Measurements from ENCODE around the gene EDA.

EDA gene

DNA sequence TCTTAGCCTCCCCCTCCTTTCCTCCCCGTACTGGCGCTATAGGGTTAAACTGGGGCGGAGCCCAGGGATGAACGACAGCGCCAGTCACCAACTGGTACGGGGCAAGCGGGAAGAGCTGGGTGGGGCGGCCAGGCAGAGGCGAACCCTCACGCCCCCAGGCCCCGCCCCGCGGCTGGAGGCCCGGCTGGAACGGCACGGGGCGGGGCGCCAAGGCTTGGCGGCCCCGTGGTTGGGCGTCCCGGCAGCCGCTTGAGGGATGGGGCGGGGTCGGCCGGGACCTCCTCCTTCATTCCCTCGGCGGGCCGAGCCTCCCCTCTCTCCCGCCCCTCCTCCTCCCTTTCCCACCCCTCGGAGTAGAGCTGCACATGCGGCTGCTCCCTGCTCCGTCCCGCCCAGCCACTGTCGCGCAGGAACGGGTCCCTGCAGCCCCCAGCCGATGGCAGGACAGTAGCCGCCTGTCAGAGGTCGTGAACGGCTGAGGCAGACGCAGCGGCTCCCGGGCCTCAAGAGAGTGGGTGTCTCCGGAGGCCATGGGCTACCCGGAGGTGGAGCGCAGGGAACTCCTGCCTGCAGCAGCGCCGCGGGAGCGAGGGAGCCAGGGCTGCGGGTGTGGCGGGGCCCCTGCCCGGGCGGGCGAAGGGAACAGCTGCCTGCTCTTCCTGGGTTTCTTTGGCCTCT, at the start of gene EDA:
TSS of gene EDA (plus strand) at position 335 of the 678 bp plus-strand sequence.
- DNase-seq (ENCODE audit: low read depth) = no peak

DNA sequence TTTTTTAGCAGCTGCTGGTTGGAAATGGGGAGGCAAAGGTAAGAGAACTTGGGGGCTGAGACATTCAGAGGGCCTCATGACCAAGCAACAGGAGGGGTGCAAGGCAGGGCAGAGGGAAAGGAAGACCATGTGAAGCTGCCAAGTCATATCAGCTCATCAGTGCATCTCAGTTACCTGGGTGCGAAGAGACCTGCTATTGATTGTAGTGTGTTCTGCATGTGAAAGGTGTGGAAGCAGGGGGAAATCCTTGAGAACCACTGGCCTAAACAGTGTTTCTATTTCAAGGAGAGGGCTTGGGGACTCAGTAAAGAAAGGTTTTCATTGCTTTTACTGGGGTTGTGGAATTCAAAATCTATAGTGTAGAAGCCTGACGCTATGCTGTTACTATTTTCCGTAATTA, 47.1 kb upstream of the EDA start:
- no peak for DNase-seq (ENCODE audit: low read depth)

DNA sequence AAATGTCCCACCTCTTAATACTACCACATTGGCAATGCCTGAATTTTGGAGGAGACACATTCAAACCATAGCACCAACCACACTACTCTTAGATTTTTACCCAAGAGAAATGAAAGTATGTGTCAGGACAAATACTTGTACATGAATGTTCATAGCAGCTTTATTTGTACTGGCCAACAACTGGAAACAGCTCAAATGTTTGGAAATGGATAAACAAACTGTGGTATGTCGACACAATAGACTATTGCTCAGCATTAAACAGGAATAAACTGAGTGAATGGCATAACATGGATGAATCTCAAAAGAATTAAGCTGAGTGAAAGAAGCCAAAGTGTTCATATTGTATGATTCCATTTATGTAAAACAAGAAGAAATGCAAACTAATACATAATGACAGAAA, 18.5 kb upstream of the EDA start:
- DNase-seq (ENCODE audit: low read depth) = no peak

DNA sequence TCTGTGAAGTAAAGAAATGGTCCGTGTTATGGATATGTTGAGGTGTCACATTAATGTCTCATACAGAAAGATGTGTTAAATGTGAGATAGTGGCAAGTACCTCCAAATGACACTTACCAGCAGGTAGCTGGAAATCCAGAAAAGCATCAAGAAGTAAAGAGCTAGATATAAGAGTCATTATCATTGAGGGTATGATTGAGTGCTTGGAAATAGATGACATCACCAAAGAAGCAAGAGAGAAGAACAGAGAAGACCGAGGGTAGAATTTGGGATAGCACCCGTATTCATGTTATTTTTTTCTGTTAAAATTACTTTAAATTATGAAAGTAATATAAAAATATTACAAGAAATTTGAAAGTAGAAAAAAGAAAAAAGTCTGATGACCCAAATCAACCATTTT, 15.7 kb upstream of the EDA start:
- DNase-seq (ENCODE audit: low read depth) = no peak

DNA sequence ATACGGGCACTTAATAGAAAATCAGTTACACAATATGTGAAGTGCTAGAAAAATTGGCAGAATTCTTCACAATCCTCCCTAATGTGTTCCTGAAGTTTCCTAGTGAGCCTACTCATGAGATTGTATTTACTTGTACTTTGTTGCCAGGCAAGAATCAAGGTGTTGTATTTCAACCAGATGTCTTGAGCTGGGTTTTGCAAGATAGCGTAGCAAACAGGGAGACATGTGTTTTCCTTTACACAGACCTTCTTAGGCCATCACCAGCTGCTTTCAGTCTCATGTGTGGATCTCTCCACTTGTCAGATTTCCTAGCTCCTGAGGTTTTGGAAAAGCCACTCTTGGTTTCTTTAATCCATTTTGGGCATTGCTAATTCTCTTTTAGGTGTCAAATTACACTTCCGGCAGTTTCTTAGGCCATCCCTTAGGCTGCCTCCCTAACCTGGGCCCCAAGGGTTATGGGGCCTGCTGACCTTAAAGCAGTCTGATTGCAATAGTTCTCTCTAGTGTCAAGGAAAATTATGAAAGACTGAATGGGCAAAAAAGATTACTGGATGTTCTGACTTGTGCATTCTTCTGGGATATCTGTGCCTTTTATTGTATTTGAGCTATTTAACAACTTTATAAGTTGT, 12.2 kb upstream of the EDA start:
- DNase-seq (ENCODE audit: low read depth) = no peak

DNA sequence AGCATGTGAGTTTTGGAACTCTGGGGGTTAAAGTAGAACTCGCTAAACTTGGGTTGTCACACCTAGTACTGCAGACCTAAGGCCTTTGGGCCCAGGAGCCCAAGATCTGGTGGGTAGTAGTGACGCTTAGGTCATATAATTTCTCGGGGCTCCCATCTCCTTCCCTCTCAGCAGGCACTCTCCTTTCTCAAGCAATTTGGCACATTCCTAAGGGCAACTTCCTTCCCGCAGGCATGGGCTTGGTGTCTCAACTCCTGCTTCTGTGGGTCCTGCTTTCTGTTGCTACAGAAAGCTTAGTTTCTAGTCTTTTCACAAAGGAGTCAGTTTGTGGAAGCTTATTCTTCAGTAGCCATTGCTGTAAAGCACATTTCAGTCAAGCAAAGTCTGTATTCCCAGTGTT, 10.4 kb upstream of the EDA start:
- DNase-seq (ENCODE audit: low read depth) = no peak

DNA sequence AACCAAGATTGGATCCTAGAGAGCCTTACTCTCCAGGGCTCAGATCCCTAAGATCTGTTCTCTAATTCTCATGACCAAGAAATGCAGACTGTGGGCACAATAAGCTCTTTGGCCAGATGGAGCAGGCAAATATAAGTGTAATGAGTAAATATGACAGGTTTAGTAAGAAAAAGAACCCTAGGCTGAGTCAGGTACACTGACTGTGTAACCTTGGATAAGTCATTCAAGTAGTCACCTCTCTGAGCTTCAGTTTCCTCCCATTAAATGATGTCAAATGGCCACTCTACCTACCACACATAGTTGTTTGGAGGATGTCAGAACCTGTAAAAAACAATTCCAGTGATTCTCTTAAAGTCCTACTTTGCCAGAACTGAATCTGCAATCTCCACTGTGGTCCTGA, 8.3 kb upstream of the EDA start:
- no peak for DNase-seq (ENCODE audit: low read depth)

DNA sequence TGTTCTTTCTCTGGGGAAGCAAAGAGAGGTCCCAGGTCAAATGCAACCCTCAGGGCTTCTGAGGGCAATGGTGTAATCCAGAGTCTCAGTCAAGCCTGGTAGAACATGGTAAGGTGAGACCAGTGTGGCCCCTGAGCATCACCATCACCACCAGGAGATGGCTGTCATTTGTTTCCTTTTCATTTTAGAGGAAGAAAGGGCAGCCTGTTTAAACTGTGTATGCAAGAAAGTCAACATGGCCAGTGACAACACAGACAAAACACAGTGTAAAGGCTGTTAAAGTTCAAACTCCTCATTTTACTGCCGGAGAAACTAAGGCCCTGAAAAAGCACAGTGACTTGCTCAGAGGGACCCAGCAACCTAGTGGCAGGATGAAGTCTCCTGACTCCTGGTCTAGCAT, 2.0 kb upstream of the EDA start:
- DNase-seq (ENCODE audit: low read depth) = no peak

DNA sequence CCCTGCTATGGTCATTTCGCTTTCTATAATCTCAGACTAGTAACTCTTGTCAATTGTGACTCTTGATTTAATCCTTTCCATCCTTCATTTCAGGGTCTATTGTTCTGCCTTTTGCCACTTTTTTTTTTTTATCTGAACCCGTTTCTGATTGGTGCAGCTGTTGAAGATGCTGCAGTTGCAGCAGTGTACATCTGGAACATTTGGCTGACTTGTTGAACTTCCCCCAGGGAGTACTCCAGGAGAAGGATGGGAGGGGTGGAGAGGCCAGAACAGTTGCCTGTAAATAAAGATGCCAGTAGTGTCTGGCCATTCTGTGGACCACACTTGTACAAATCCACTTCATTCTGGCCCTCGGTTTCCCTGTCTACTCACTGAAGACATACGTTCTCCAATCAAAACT, 1.0 kb upstream of the EDA start:
- DNase-seq (ENCODE audit: low read depth) = no peak

DNA sequence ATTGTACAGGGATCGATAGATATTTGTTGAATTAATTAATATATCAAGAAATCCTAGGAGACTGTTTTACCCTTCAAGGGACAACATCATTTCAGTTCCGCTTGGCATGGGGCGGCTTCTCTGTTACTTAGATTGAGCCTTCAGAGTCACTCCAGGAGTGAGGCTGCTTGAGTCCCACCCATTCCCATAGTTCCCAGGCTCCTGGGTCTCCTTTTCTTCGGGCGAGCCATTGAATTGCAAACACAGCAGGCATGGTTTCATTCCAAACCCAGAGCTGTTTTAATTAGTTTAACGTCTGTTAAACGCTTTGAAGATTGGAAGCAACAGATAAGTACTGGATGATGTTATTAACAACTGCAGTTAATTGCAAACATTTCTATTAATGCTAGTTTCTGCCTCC, 571 bp upstream of the EDA start:
- no peak for DNase-seq (ENCODE audit: low read depth)

DNA sequence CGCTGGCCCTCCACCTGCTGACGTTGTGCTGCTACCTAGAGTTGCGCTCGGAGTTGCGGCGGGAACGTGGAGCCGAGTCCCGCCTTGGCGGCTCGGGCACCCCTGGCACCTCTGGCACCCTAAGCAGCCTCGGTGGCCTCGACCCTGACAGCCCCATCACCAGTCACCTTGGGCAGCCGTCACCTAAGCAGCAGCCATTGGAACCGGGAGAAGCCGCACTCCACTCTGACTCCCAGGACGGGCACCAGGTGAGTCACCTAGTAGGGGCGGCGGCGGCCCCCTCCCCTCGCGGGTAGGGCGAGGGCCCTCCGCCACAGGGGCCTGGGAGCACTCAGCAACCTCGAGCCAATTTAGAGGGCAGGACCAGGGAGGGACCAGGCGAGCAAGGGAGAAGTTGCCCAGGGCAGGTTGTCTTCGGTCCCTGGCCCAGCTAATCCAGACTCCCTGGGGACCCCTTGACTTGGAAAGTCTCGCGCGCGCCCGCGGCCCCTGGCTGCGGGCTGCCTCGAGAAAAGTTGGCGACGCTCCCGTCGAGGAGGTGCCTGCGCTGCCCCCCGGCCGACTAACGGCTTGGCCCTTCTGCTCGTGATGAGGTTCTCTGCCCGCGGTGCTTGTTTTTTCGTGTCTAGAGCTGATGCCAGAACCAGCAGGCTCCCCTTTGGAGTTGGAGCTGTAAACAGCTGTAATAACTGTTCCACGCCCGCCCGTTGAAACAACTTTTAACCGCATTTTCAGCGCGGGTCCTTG, 717 bp downstream of the EDA start:
- DNase-seq (ENCODE audit: low read depth) = no peak

DNA sequence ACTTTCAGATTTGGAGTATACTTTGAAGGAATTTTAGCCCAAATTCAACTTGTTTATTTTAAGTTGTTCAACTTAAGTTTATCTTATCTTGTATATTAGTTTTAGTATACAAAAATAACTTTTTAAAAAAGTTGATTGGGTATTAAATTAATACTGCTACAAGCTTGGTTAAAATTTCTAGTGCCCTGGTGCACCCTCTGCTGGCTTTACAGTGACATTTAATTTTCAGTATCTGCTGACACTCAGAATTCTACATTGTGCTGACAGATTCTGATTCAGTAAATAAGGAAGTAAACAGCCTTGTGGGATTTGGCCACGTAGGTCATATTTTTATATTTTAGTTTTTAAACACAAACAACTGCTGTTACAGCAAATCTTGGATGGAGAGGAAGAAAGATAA, 2.9 kb downstream of the EDA start:
- no peak for DNase-seq (ENCODE audit: low read depth)

DNA sequence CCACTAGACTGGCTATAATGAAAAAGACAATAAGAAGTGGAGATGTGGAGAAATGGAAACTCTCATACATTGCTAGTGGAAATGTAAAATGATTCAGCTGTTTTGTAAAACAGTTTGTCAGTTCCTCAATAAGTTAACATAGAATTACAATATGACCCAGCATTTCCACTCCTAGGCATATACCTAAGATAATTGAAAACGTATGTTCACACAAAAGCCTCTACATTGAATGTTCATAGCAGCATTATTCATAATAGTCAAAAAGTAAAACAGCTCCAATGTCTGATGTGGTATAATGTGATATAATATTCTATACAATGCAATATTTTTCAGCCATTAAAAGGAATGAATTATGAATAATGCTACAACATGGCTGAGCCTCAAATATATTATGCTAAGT, 10.2 kb downstream of the EDA start:
- DNase-seq (ENCODE audit: low read depth) = no peak

DNA sequence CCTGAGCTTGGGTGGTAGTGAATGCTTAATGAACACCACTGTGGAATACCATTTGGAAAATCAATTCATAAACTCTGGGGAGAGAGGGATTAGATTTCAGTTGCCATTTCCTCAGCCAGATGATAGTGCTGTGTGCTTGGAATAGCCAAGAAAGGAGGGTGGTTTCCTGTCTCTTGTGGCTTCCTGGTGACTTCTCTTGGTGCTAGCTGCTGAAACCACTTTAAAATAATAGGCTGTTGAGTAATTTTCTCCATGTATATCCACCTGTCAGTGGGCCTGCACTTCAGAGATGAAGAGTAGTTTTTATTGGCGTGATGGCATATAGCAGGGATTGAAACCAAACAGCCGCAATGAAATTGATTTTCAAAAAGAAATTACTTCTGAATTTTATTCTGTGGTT, 11.8 kb downstream of the EDA start:
- DNase-seq (ENCODE audit: low read depth) = no peak

DNA sequence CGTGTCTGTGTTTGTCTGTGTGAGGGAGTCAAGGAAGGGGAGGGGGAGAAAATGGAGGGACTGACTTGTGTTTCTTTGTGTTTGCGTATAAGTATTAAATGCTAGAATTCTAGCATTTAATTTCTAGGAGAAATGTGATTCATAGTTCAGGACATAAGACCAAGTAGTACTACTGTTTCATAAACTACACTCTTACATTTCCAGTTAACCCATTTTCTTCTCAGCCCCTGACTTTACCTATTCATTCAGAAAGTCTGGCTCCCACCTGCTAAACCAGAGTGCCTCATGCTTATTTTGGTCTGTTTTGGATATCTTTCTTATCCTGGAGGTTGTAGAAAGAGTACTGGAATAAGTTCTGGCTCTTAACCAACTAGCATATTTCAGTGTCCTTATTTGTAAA, 14.2 kb downstream of the EDA start:
- DNase-seq (ENCODE audit: low read depth) = no peak

DNA sequence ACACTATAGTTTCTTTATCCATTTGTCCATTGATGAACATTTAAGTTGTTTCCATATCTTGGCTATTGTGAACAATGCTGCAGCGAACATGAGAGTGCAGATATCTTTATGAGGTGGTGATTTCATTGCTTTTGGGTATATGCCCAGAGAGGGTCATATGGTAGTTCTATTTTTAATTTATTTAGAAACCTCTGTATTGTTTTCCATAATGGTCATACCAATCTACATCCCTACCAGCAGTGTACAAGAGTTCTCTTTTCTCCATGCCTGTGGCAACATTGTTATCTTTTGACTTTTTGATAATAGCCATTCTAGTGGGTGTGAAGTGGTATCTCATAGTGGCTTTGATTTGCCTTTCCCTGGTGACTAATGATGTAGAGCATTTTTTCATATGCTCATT, 48.8 kb downstream of the EDA start:
- DNase-seq (ENCODE audit: low read depth) = no peak

DNA sequence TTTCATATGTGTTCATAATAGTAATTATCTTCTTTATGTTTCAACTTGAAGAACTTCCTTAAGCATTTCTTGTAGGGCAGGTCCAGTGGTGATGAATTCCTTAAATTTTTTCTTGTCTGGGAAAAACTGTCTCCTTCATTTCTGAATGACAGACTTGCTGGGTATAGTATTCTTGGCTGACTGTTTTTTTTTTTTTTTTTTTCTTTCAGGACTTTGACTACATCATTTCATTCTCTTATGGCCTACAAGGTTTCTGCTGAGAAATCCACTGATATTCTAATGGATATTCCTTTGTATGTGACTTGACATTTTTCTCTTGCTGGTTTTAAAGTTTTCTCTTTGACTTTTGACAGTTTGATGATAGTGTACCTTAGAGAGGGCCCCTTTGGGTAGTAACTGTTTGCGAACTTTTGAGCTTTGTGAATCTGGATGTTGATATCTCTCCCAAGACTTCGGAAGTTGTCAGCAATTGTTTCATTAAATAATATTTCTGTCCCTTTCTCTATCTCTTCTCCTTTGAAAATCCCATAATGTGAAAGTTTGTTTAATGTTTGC, 54.2 kb downstream of the EDA start:
- DNase-seq (ENCODE audit: low read depth) = no peak

DNA sequence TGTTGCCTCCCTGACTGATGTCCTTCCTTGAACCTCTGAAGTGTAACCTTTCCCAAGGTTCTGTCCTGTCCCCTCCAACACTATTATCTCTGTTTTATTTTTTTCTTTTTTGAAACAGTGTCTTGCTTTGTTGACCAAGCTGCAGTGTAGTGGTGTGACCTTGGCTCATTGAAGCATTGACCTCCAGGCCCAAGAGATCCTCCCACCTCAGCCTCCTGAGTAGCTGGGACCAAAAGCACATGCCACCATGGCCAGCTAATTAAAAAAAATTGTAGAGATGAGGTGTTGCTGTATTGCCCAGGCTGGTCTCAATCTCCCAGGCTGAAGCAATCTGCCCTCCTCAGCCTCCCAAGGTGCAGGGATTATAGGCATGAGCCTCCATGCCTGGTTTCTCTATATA, 59.0 kb downstream of the EDA start:
- DNase-seq (ENCODE audit: low read depth) = no peak

DNA sequence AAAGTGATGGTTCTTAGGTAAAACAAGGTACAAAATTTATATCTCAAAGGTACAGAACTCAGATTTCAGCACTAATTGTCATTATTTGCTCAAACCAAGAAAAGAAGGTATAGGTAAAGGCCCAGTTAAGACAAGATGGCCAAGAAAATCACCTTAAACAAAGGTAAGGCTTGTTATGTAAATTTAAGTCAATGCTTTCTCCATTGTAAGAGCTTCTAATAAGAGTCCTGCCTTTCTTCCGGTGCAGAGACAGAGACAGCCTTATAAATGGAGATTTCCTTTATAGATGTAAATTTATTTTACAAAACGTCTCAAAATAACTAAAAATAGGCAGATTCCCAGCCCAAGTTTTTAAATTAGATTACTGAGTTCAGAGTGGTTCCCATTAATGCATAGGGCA, 89.9 kb downstream of the EDA start:
- no peak for DNase-seq (ENCODE audit: low read depth)

DNA sequence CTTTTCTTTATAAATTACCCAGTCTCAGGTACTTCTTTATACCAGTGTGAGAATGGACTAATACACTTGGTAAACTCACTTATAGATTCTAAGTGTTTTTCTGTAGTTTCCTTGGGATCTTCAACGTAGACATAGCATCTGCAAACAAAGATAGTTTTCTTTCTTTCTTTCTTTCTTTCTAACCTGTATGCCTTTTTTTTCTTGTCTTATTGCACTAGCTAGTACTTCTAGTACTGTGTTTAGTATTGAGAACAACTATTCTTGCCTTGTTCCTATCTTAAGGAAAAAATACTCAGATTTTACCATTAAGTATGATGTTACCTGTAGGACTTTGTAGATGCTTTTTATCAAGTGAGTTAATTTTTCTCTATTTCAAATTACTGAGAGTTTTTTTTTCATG, 102.2 kb downstream of the EDA start:
- DNase-seq (ENCODE audit: low read depth) = no peak

DNA sequence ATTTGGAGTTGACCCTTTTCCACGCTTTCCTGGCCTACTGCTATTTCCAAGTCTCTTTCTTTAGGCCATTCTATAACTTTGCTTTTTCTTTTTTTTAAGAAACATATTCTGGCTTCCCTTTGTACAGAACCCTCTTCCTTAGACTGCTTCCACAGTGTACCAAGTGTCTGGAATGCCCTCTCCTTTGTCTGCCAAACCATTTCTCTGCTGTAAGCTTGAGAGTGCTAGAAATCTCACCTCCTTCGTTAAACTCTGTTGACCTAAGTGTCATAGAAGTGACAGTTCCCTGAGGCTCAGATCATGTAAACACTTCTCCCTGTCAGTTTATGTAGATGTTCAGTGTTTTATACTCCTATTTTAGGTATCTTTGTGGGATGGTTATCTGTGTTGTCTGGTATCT, 108.4 kb downstream of the EDA start:
- DNase-seq (ENCODE audit: low read depth) = no peak

DNA sequence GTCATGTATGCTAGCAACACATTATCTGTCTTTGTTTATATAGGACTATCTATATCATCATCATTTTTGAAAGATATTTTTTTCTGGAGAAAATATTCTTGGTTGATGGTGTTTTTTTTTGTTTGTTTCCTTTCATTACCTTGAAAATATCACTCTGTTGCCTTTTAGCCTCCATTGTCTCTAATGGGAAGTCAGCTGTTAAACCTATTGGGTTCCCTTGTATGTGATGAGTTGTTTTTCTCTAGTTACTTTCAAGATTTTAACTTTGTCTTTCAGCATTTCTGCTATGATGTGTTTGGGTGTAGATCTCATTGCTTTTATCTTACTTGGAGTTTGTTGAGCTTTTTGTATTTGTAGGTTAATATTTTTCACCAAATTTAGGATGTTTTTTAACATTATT, 124.4 kb downstream of the EDA start:
- no peak for DNase-seq (ENCODE audit: low read depth)

DNA sequence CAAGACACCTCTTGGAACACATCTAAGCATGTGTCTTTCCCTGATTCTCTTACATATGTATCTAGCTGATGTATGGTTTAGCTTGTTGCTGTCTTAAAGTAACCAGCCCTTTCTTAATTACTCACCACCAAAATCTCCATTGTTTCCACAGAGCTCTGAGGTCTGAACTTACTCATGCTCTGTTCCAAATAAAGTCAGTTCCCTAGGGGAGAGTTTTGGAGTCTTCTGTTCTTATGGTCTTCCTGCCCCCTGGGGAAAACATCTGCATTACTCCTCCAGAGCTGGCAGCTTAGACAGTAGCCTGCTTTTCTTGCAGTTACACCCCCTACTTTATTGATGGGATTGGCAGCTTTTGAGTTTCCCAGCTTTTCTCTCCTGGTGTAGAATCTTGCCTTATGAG, 125.8 kb downstream of the EDA start:
- DNase-seq (ENCODE audit: low read depth) = no peak
